Measurements from ENCODE around the gene GATA6.

The GATA6 gene

DNA sequence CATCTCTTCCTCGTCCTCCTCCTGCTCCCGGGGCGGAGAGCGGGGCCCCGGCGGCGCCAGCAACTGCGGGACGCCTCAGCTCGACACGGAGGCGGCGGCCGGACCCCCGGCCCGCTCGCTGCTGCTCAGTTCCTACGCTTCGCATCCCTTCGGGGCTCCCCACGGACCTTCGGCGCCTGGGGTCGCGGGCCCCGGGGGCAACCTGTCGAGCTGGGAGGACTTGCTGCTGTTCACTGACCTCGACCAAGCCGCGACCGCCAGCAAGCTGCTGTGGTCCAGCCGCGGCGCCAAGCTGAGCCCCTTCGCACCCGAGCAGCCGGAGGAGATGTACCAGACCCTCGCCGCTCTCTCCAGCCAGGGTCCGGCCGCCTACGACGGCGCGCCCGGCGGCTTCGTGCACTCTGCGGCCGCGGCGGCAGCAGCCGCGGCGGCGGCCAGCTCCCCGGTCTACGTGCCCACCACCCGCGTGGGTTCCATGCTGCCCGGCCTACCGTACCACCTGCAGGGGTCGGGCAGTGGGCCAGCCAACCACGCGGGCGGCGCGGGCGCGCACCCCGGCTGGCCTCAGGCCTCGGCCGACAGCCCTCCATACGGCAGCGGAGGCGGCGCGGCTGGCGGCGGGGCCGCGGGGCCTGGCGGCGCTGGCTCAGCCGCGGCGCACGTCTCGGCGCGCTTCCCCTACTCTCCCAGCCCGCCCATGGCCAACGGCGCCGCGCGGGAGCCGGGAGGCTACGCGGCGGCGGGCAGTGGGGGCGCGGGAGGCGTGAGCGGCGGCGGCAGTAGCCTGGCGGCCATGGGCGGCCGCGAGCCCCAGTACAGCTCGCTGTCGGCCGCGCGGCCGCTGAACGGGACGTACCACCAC, 2.1 kb downstream of the GATA6 start:
- Histone ChIP-seq H3K36me3 (replicated peaks) (peaks cover 36% of the 10 kb centered on the region), H3K27ac (peak overlapping the region; percentile 87), H3K27me3 (replicated peaks) (peaks cover 15% of the 10 kb centered on the region), H3K4me3 (ENCODE audit: low read depth, low read length) (peak overlapping the region; percentile 86)
- TF ChIP-seq, protein P1, sequence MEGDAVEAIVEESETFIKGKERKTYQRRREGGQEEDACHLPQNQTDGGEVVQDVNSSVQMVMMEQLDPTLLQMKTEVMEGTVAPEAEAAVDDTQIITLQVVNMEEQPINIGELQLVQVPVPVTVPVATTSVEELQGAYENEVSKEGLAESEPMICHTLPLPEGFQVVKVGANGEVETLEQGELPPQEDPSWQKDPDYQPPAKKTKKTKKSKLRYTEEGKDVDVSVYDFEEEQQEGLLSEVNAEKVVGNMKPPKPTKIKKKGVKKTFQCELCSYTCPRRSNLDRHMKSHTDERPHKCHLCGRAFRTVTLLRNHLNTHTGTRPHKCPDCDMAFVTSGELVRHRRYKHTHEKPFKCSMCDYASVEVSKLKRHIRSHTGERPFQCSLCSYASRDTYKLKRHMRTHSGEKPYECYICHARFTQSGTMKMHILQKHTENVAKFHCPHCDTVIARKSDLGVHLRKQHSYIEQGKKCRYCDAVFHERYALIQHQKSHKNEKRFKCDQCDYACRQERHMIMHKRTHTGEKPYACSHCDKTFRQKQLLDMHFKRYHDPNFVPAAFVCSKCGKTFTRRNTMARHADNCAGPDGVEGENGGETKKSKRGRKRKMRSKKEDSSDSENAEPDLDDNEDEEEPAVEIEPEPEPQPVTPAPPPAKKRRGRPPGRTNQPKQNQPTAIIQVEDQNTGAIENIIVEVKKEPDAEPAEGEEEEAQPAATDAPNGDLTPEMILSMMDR (IDR thresholded peaks at IDR 0.05; ENCODE audit: low read depth, low read length, missing control alignments) = no peak
- no peak for DNase-seq
- in situ Hi-C loops (cut with HindIII; ENCODE audit: low pct_ligation_motif_present, low sequenced_read_pairs) = no loop called here

DNA sequence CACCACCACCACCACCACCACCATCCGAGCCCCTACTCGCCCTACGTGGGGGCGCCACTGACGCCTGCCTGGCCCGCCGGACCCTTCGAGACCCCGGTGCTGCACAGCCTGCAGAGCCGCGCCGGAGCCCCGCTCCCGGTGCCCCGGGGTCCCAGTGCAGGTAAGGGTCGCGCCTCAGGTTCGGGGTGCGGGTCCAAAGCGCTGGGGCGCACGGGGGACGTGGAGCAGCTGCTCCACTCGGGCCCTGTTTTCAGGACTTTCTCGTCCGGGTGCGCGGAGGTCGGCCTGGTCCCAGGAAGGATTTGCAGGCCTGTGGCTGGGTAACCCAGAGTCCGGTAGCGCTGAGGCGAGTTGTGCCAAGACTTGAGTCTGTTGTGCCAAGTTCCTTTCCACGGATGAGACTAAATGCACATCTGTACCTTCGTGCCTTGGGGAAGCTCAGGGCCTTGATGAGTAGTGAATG, 2.8 kb downstream of the GATA6 start:
- peaks cover 42% of the 10 kb centered on the region for H3K36me3 ChIP-seq (replicated peaks)
- in situ Hi-C loops (cut with HindIII; ENCODE audit: low pct_ligation_motif_present, low sequenced_read_pairs) = no loop called here
- peak overlapping the region; percentile 87 for H3K27ac ChIP-seq
- DNase-seq = no peak
- H3K27me3 ChIP-seq (replicated peaks) = peaks cover 8% of the 10 kb centered on the region
- TF ChIP-seq, protein P1 (IDR thresholded peaks at IDR 0.05; ENCODE audit: low read depth, low read length, missing control alignments) = no peak
- peak overlapping the region; percentile 86 for H3K4me3 ChIP-seq (ENCODE audit: low read depth, low read length)

DNA sequence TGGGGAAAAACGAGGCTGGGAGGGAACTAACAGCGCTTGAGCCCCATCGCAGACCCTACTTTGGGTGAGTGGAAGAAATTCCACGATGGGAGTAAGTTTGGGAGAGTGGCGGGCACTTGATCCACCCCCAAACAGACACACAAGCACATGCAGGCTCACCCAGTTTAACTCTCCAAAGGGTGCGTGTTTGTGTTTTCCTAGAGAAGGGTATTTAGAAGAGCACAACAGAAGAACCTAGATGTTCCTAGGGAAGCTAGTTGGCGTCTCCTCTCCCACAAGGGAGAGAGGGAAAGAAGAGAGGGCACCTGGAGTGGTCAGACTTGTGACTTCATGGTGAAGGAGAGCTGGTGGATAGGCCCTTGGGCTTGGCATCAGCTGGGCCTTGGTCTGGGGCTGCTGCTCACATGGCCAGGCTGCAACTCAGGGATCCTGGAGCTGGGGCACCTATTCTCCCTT, 3.2 kb downstream of the GATA6 start:
- in situ Hi-C loops (cut with HindIII; ENCODE audit: low pct_ligation_motif_present, low sequenced_read_pairs) = no loop called here
- Histone ChIP-seq H3K4me3 (ENCODE audit: low read depth, low read length) (peak overlapping the region; percentile 86), H3K27me3 (replicated peaks) (peaks cover 4% of the 10 kb centered on the region)

DNA sequence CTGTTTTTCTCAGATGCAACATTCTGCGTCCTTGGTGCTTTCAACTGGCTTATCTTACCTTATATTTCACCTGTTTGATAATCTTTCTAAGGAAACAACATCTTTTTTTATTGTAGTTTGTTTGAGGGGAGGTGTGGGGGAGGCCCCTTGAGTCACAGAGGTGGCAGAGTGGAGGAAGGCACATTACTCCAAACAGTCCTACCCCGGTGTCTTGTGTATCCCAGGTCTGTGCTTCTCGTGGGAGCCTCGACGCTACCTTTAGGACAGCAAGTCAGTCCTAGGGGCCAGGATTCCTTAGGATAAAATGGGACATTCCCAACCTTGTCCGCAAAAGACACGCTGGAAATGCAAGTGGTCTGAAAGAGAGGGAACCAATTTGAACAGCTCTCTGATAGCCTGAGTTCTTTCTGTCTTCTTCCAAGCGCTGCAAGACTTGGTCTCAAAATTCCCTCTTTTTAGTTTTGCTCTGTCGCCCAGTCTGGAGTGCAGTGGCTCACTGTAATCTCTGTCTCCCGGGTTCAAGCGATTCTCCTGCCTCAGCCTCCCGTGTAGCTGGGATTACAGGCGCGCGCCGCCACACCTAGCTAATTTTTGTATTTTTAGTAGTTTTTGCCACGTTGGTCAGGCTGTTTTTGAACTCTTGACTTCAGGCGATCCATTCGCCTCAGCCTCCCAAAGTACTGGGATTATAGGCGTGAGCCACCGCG, 4.0 kb downstream of the GATA6 start:
- Histone ChIP-seq H3K27ac (peak overlapping the region; percentile 87), H3K36me3 (replicated peaks) (peaks cover 52% of the 10 kb centered on the region), H3K27me3 (replicated peaks) (peaks cover 2% of the 10 kb centered on the region), H3K4me3 (ENCODE audit: low read depth, low read length) (peak overlapping the region; percentile 86)
- no peak for DNase-seq
- in situ Hi-C loops (cut with HindIII; ENCODE audit: low pct_ligation_motif_present, low sequenced_read_pairs) = no loop called here
- TF ChIP-seq, protein P1 (IDR thresholded peaks at IDR 0.05; ENCODE audit: low read depth, low read length, missing control alignments) = no peak

More for the DNA sequence above, 3.2 kb downstream of the GATA6 start:
- H3K36me3 ChIP-seq (replicated peaks) = peaks cover 47% of the 10 kb centered on the region
- DNase-seq = no peak
- peak overlapping the region; percentile 87 for H3K27ac ChIP-seq
- TF ChIP-seq, protein P1 (IDR thresholded peaks at IDR 0.05; ENCODE audit: low read depth, low read length, missing control alignments) = no peak

DNA sequence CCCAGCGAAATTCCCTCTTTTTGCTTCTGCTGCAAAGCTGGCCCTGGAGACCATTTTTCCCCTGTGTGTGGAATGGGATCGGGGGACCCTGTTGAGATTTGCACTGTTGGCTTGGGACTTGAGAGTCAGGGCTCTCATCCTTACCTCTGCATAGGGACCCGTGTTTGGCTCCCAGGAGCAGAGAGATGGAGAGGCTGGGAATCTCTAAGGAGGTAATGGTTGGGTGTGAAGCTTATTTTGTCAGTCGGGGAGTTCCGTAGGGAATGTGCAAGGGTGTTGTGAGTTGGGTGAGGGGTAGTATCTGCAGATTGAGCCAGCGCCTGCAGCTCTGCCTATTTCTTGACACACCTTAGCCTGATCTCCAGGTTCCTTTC, 4.5 kb downstream of the GATA6 start:
- TF ChIP-seq, protein P1 (IDR thresholded peaks at IDR 0.05; ENCODE audit: low read depth, low read length, missing control alignments) = no peak
- Histone ChIP-seq H3K27ac (peak overlapping the region; percentile 87), H3K4me3 (ENCODE audit: low read depth, low read length) (peak overlapping the region; percentile 86), H3K36me3 (replicated peaks) (peaks cover 58% of the 10 kb centered on the region), H3K27me3 (replicated peaks) (no peaks in the 10 kb centered on the region)
- DNase-seq = no peak
- in situ Hi-C loops (cut with HindIII; ENCODE audit: low pct_ligation_motif_present, low sequenced_read_pairs) = no loop called here

Measured in brain microvascular endothelial cell (primary cell).